ENCODE data around the gene EGFL7. TPM values are rescaled to one million over a fixed set of nuclear protein-coding genes. Genes with fewer than 3 reads are reported as not detected.
A peak's percentile ranks its signal among the peaks of the same experiment; 100 is the strongest.
"Not testable (repeated sequence)": the region's sequence is repeated elsewhere in the genome, so short reads cannot be mapped to it uniquely, and the experiment has no call there.

EGFL7 gene
- total RNA-seq, 2 experiments from 2014 or later: 0.29 to 1.1 TPM

- Mint-ChIP-seq H3K27me3 (peaks cover 8% of the 10 kb centered on the region), H3K27ac (no peak overlapping the region)
Observed at GRCh38 chr9:136628268-136628667, 34.4 kb upstream of the EGFL7 start.

GRCh38 chr9:136629001-136629878, 33.5 kb upstream of the EGFL7 start:
- no peak overlapping the region for H3K4me3 Mint-ChIP-seq
- ATAC-seq (no peak), DNase-seq (no peak)
- H3K36me3 Mint-ChIP-seq: no peaks in the 10 kb centered on the region
- H3K27ac Mint-ChIP-seq: no peak overlapping the region
- peaks cover 8% of the 10 kb centered on the region for H3K27me3 Mint-ChIP-seq
- no peaks in the 10 kb centered on the region for H3K9me3 Mint-ChIP-seq (ENCODE audit: low read depth)
- CTCF ChIA-PET: interaction anchor here (1.1 to 9.6 kb wide), 5 partner anchors 12 to 142 kb away, joined by 3 to 125 read pairs (median 3); no protein-coding TSS in a partner anchor
- no peaks in the 10 kb centered on the region for H3K4me1 Mint-ChIP-seq

More at GRCh38 chr9:136628268-136628667, 34.4 kb upstream of the EGFL7 start:
- Mint-ChIP-seq H3K4me3 (no peak overlapping the region), H3K9me3 (ENCODE audit: low read depth) (no peaks in the 10 kb centered on the region), H3K4me1 (no peaks in the 10 kb centered on the region), H3K36me3 (no peaks in the 10 kb centered on the region)
- ATAC-seq: no peak
- DNase-seq: no peak
- CTCF ChIA-PET: interaction anchor here (1.2 to 9.6 kb wide), 2 partner anchors 11 to 141 kb away, joined by 3 to 125 read pairs; no protein-coding TSS in a partner anchor

- H3K27me3 Mint-ChIP-seq: peaks cover 12% of the 10 kb centered on the region
- no peaks in the 10 kb centered on the region for H3K9me3 Mint-ChIP-seq (ENCODE audit: low read depth)
- DNase-seq: peak; percentile 74
- H3K36me3 Mint-ChIP-seq: no peaks in the 10 kb centered on the region
- H3K4me1 Mint-ChIP-seq: no peaks in the 10 kb centered on the region
- no peak overlapping the region for H3K4me3 Mint-ChIP-seq
- peak; percentile 72 for ATAC-seq
- H3K27ac Mint-ChIP-seq: no peak overlapping the region
- CTCF ChIA-PET: interaction anchor here (0.8 to 9.6 kb wide), 5 partner anchors 73 to 143 kb away, joined by 3 to 125 read pairs (median 3); no protein-coding TSS in a partner anchor
Observed at GRCh38 chr9:136629879-136630661, 32.6 kb upstream of the EGFL7 start.

GRCh38 chr9:136630662-136630992, 32.1 kb upstream of the EGFL7 start:
- ATAC-seq (no peak), DNase-seq (no peak)
- H3K4me3 Mint-ChIP-seq: no peak overlapping the region
- H3K27me3 Mint-ChIP-seq: peaks cover 12% of the 10 kb centered on the region
- no peaks in the 10 kb centered on the region for H3K36me3 Mint-ChIP-seq
- no peak overlapping the region for H3K27ac Mint-ChIP-seq
- H3K4me1 Mint-ChIP-seq: no peaks in the 10 kb centered on the region
- no peaks in the 10 kb centered on the region for H3K9me3 Mint-ChIP-seq (ENCODE audit: low read depth)
- CTCF ChIA-PET: interaction anchor here (0.8 to 9.6 kb wide), 2 partner anchors 73 to 144 kb away, joined by 4 to 125 read pairs; no protein-coding TSS in a partner anchor

- CTCF ChIA-PET: interaction anchor here (0.6 to 1.4 kb wide), 12 partner anchors 13 to 1323 kb away, joined by 3 to 60 read pairs (median 3); no protein-coding TSS in a partner anchor
- Mint-ChIP-seq H3K4me1 (no peaks in the 10 kb centered on the region), H3K27me3 (peaks cover 17% of the 10 kb centered on the region), H3K4me3 (no peak overlapping the region), H3K36me3 (no peaks in the 10 kb centered on the region), H3K9me3 (ENCODE audit: low read depth) (no peaks in the 10 kb centered on the region), H3K27ac (no peak overlapping the region)
- ATAC-seq (peak; percentile 88), DNase-seq (peak; percentile 82)
Observed at GRCh38 chr9:136631038-136632000, 31.4 kb upstream of the EGFL7 start.

- H3K4me1 Mint-ChIP-seq; H3K27ac Mint-ChIP-seq; H3K9me3 Mint-ChIP-seq (ENCODE audit: low read depth); H3K4me3 Mint-ChIP-seq; H3K36me3 Mint-ChIP-seq; ATAC-seq; DNase-seq: not testable (repeated sequence)
- H3K27me3 Mint-ChIP-seq: peaks cover 17% of the 10 kb centered on the region
- CTCF ChIA-PET: interaction anchor here (0.6 to 1.4 kb wide), 12 partner anchors 12 to 1322 kb away, joined by 3 to 60 read pairs (median 3); no protein-coding TSS in a partner anchor
Observed at GRCh38 chr9:136632072-136632471, 30.6 kb upstream of the EGFL7 start.

GRCh38 chr9:136632491-136633106, 30.1 kb upstream of the EGFL7 start:
- H3K9me3 Mint-ChIP-seq (ENCODE audit: low read depth); H3K4me3 Mint-ChIP-seq; H3K27ac Mint-ChIP-seq; ATAC-seq; DNase-seq; H3K4me1 Mint-ChIP-seq; H3K36me3 Mint-ChIP-seq: not testable (repeated sequence)
- CTCF ChIA-PET: interaction anchor here (1.2 to 2.8 kb wide), 3 partner anchors 143 to 146 kb away, joined by 9 to 60 read pairs (median 13); no protein-coding TSS in a partner anchor
- H3K27me3 Mint-ChIP-seq: peaks cover 13% of the 10 kb centered on the region

GRCh38 chr9:136634904-136635303, 27.8 kb upstream of the EGFL7 start:
- DNase-seq (no peak), ATAC-seq (no peak)
- CTCF ChIA-PET: interaction anchor here (0.8 to 2.8 kb wide), 4 partner anchors 9 to 151 kb away, joined by 3 to 13 read pairs (median 4); no protein-coding TSS in a partner anchor
- Mint-ChIP-seq H3K4me3 (no peak overlapping the region), H3K36me3 (no peaks in the 10 kb centered on the region), H3K27ac (no peak overlapping the region), H3K27me3 (peaks cover 9% of the 10 kb centered on the region), H3K4me1 (no peaks in the 10 kb centered on the region), H3K9me3 (ENCODE audit: low read depth) (no peaks in the 10 kb centered on the region)

GRCh38 chr9:136640171-136641111, 22.3 kb upstream of the EGFL7 start:
- CTCF ChIA-PET: interaction anchor here (1.0 kb wide), 1 partner anchor 156 kb away, joined by 5 read pairs; no protein-coding TSS in a partner anchor
- H3K9me3 Mint-ChIP-seq (ENCODE audit: low read depth): no peaks in the 10 kb centered on the region
- ATAC-seq (no peak), DNase-seq (no peak)
- H3K27ac Mint-ChIP-seq: no peak overlapping the region
- no peaks in the 10 kb centered on the region for H3K36me3 Mint-ChIP-seq
- H3K4me3 Mint-ChIP-seq: no peak overlapping the region
- H3K4me1 Mint-ChIP-seq: no peaks in the 10 kb centered on the region
- H3K27me3 Mint-ChIP-seq: peaks cover 24% of the 10 kb centered on the region

GRCh38 chr9:136642439-136642921, 20.2 kb upstream of the EGFL7 start:
- Mint-ChIP-seq H3K4me3 (no peak overlapping the region), H3K4me1 (no peaks in the 10 kb centered on the region), H3K36me3 (no peaks in the 10 kb centered on the region), H3K27me3 (peaks cover 26% of the 10 kb centered on the region), H3K9me3 (ENCODE audit: low read depth) (no peaks in the 10 kb centered on the region), H3K27ac (no peak overlapping the region)
- ATAC-seq (no peak), DNase-seq (no peak)
- CTCF ChIA-PET: interaction anchor here (0.6 to 3.1 kb wide), 6 partner anchors 8 to 733 kb away, joined by 3 to 17 read pairs (median 5); no protein-coding TSS in a partner anchor

All from activated CD8-positive, alpha-beta memory T cell treated with anti-CD3 and anti-CD28 coated beads, Interleukin-2, amount 10 ng/mL, durations not matched to agents 7 days and 5 days (primary cell).